Measurements from ENCODE around the gene RANGAP1. TPM values are rescaled to one million over a fixed set of nuclear protein-coding genes. Genes with fewer than 3 reads are reported as not detected.
A peak's percentile ranks its signal among the peaks of the same experiment; 100 is the strongest.

Gene RANGAP1
- total and polyA plus RNA-seq, 3 experiments from 2014 or later: 26.9 to 182 (median 170) TPM

- CTCF ChIA-PET: no interaction called here
- no peak overlapping the region for H3K4me3 ChIP-seq (ENCODE audit: low read length)
Observed at GRCh38 chr22:41324821-41325528, 39.0 kb upstream of the RANGAP1 start.

GRCh38 chr22:41320416-41321240 lies 34.6 kb upstream of the RANGAP1 start:
- Mint-ChIP-seq H3K27ac (no peak overlapping the region), H3K27me3 (no peaks in the 10 kb centered on the region), H3K4me3 (no peak overlapping the region), H3K4me1 (peaks cover 0 to 7% (median 4%) of the 10 kb centered on the region in 3 donors), H3K36me3 (peaks cover 6 to 53% (median 12%) of the 10 kb centered on the region in 3 donors), H3K9me3 (no peaks in the 10 kb centered on the region)
- Histone ChIP-seq H3K4me3 (ENCODE audit: low read length) (no peak overlapping the region), H3K27ac (ENCODE audit: low read depth, low read length) (no peak overlapping the region), H3K27me3 (ENCODE audit: insufficient read depth, low read length, poor library complexity, severe bottlenecking) (no peaks in the 10 kb centered on the region), H3K36me3 (ENCODE audit: insufficient read depth, low read length) (peaks cover 18% of the 10 kb centered on the region), H3K9me3 (ENCODE audit: low read length) (no peaks in the 10 kb centered on the region), H3K4me1 (ENCODE audit: insufficient read depth, low read length) (no peaks in the 10 kb centered on the region)
- POLR2A ChIA-PET: interaction anchor here (0.5 kb wide), 1 partner anchor 17 kb away, joined by 6 read pairs; no protein-coding TSS in a partner anchor
- CTCF ChIA-PET: interaction anchor here (0.7 to 1.1 kb wide), 2 partner anchors 83 to 175 kb away, joined by 3 read pairs; no protein-coding TSS in a partner anchor
- no peak for DNase-seq

More at GRCh38 chr22:41324821-41325528, 39.0 kb upstream of the RANGAP1 start:
- no peak overlapping the region for H3K27ac ChIP-seq (ENCODE audit: low read depth, low read length)
- Mint-ChIP-seq H3K9me3 (no peaks in the 10 kb centered on the region), H3K4me1 (peaks cover 0 to 2% (median 2%) of the 10 kb centered on the region in 3 donors), H3K36me3 (peaks cover 11 to 83% (median 16%) of the 10 kb centered on the region in 3 donors), H3K27ac (no peak overlapping the region), H3K27me3 (no peaks in the 10 kb centered on the region), H3K4me3 (no peak overlapping the region)
- H3K4me1 ChIP-seq (ENCODE audit: insufficient read depth, low read length): no peaks in the 10 kb centered on the region
- H3K9me3 ChIP-seq (ENCODE audit: low read length): no peaks in the 10 kb centered on the region
- no peak for DNase-seq
- no peaks in the 10 kb centered on the region for H3K27me3 ChIP-seq (ENCODE audit: insufficient read depth, low read length, poor library complexity, severe bottlenecking)
- POLR2A ChIA-PET: no interaction called here
- H3K36me3 ChIP-seq (ENCODE audit: insufficient read depth, low read length): peaks cover 37% of the 10 kb centered on the region

- no peaks in the 10 kb centered on the region for H3K27me3 ChIP-seq (ENCODE audit: insufficient read depth, low read length, poor library complexity, severe bottlenecking)
- no peak overlapping the region for H3K4me3 ChIP-seq (ENCODE audit: low read length)
- no peaks in the 10 kb centered on the region for H3K4me1 ChIP-seq (ENCODE audit: insufficient read depth, low read length)
- H3K9me3 ChIP-seq (ENCODE audit: low read length): no peaks in the 10 kb centered on the region
- Mint-ChIP-seq H3K36me3 (peaks cover 0 to 25% (median 2%) of the 10 kb centered on the region in 3 donors), H3K27me3 (no peaks in the 10 kb centered on the region), H3K4me1 (peaks cover 8 to 16% (median 12%) of the 10 kb centered on the region in 3 donors), H3K27ac (peak overlapping the region in 1 of 8 donors; percentile 44), H3K4me3 (no peak overlapping the region), H3K9me3 (no peaks in the 10 kb centered on the region)
- CTCF ChIA-PET: no interaction called here
- POLR2A ChIA-PET: interaction anchor here (0.5 kb wide), 1 partner anchor 632 kb away, joined by 4 read pairs; no protein-coding TSS in a partner anchor
- H3K36me3 ChIP-seq (ENCODE audit: insufficient read depth, low read length): no peaks in the 10 kb centered on the region
- DNase-seq: no peak
- H3K27ac ChIP-seq (ENCODE audit: low read depth, low read length): no peak overlapping the region
Observed at GRCh38 chr22:41315586-41315985, 29.6 kb upstream of the RANGAP1 start.

GRCh38 chr22:41314821-41315220 lies 28.8 kb upstream of the RANGAP1 start:
- Histone ChIP-seq H3K27me3 (ENCODE audit: insufficient read depth, low read length, poor library complexity, severe bottlenecking) (no peaks in the 10 kb centered on the region), H3K9me3 (ENCODE audit: low read length) (no peaks in the 10 kb centered on the region), H3K27ac (ENCODE audit: low read depth, low read length) (no peak overlapping the region), H3K4me1 (ENCODE audit: insufficient read depth, low read length) (no peaks in the 10 kb centered on the region), H3K36me3 (ENCODE audit: insufficient read depth, low read length) (no peaks in the 10 kb centered on the region), H3K4me3 (ENCODE audit: low read length) (no peak overlapping the region)
- no peaks in the 10 kb centered on the region for H3K27me3 Mint-ChIP-seq
- peaks cover 8 to 14% (median 12%) of the 10 kb centered on the region in 3 donors for H3K4me1 Mint-ChIP-seq
- H3K36me3 Mint-ChIP-seq: peaks cover 0 to 22% (median 2%) of the 10 kb centered on the region in 3 donors
- CTCF ChIA-PET: no interaction called here
- H3K27ac Mint-ChIP-seq: no peak overlapping the region
- no peaks in the 10 kb centered on the region for H3K9me3 Mint-ChIP-seq
- POLR2A ChIA-PET: no interaction called here
- H3K4me3 Mint-ChIP-seq: no peak overlapping the region
- no peak for DNase-seq

GRCh38 chr22:41311487-41311886 lies 25.5 kb upstream of the RANGAP1 start:
- CTCF ChIA-PET: interaction anchor here (1.3 to 2.9 kb wide), 2 partner anchors 10 to 74 kb away, joined by 4 to 8 read pairs; partner anchors contain the start of gene ZC3H7B
- peaks cover 23 to 31% (median 30%) of the 10 kb centered on the region in 3 donors for H3K4me1 Mint-ChIP-seq

GRCh38 chr22:41310336-41310735 lies 24.3 kb upstream of the RANGAP1 start:
- Mint-ChIP-seq H3K36me3 (peaks cover 0 to 35% (median 5%) of the 10 kb centered on the region in 3 donors), H3K27me3 (peaks cover 0 to 2% of the 10 kb centered on the region in 2 donors), H3K27ac (no peak overlapping the region), H3K9me3 (no peaks in the 10 kb centered on the region), H3K4me1 (peaks cover 26 to 38% (median 36%) of the 10 kb centered on the region in 3 donors), H3K4me3 (no peak overlapping the region)
- Histone ChIP-seq H3K4me3 (ENCODE audit: low read length) (no peak overlapping the region), H3K36me3 (ENCODE audit: insufficient read depth, low read length) (no peaks in the 10 kb centered on the region), H3K27ac (ENCODE audit: low read depth, low read length) (no peak overlapping the region), H3K4me1 (ENCODE audit: insufficient read depth, low read length) (peaks cover 6% of the 10 kb centered on the region), H3K9me3 (ENCODE audit: low read length) (no peaks in the 10 kb centered on the region), H3K27me3 (ENCODE audit: insufficient read depth, low read length, poor library complexity, severe bottlenecking) (no peaks in the 10 kb centered on the region)
- no peak for DNase-seq
- POLR2A ChIA-PET: no interaction called here
- CTCF ChIA-PET: interaction anchor here (0.6 to 2.9 kb wide), 3 partner anchors 9 to 110 kb away, joined by 3 to 8 read pairs (median 5); partner anchors contain the start of gene ZC3H7B

More at GRCh38 chr22:41311487-41311886, 25.5 kb upstream of the RANGAP1 start:
- no peaks in the 10 kb centered on the region for H3K36me3 ChIP-seq (ENCODE audit: insufficient read depth, low read length)
- peaks cover 6% of the 10 kb centered on the region for H3K4me1 ChIP-seq (ENCODE audit: insufficient read depth, low read length)
- Mint-ChIP-seq H3K4me3 (no peak overlapping the region), H3K27ac (peak overlapping the region in 5 of 8 donors; percentile 2 to 72 (median 52)), H3K9me3 (no peaks in the 10 kb centered on the region), H3K27me3 (peaks cover 0 to 2% of the 10 kb centered on the region in 2 donors), H3K36me3 (peaks cover 0 to 35% (median 5%) of the 10 kb centered on the region in 3 donors)
- no peaks in the 10 kb centered on the region for H3K9me3 ChIP-seq (ENCODE audit: low read length)
- no peak overlapping the region for H3K4me3 ChIP-seq (ENCODE audit: low read length)
- no peak for DNase-seq
- no peak overlapping the region for H3K27ac ChIP-seq (ENCODE audit: low read depth, low read length)
- POLR2A ChIA-PET: no interaction called here
- no peaks in the 10 kb centered on the region for H3K27me3 ChIP-seq (ENCODE audit: insufficient read depth, low read length, poor library complexity, severe bottlenecking)

GRCh38 chr22:41308544-41308947 lies 22.6 kb upstream of the RANGAP1 start:
- H3K36me3 Mint-ChIP-seq: peaks cover 0 to 34% (median 5%) of the 10 kb centered on the region in 3 donors
- no peaks in the 10 kb centered on the region for H3K9me3 Mint-ChIP-seq
- no peak overlapping the region for H3K27ac ChIP-seq (ENCODE audit: low read depth, low read length)
- ChIA-PET CTCF (no interaction called here), POLR2A (no interaction called here)
- no peak overlapping the region for H3K4me3 ChIP-seq (ENCODE audit: low read length)
- peak overlapping the region in 5 of 8 donors; percentile 20 to 83 (median 47) for H3K27ac Mint-ChIP-seq
- no peaks in the 10 kb centered on the region for H3K27me3 ChIP-seq (ENCODE audit: insufficient read depth, low read length, poor library complexity, severe bottlenecking)
- peaks cover 0 to 2% of the 10 kb centered on the region in 2 donors for H3K27me3 Mint-ChIP-seq
- H3K4me3 Mint-ChIP-seq: no peak overlapping the region
- peaks cover 30 to 48% (median 45%) of the 10 kb centered on the region in 3 donors for H3K4me1 Mint-ChIP-seq
- H3K4me1 ChIP-seq (ENCODE audit: insufficient read depth, low read length): peaks cover 6% of the 10 kb centered on the region
- DNase-seq: no peak
- no peaks in the 10 kb centered on the region for H3K9me3 ChIP-seq (ENCODE audit: low read length)
- H3K36me3 ChIP-seq (ENCODE audit: insufficient read depth, low read length): no peaks in the 10 kb centered on the region

Measured in CD8-positive, alpha-beta memory T cell (primary cell).